RWPE1 (cell line): Measurements from ENCODE around the gene CEP72.
"Not testable (repeated sequence)": the region's sequence is repeated elsewhere in the genome, so short reads cannot be mapped to it uniquely, and the experiment has no call there.

Experiments
- CTCF ChIA-PET: fragments of 350-600 bp; sonication (Branson Sonifier 250); formaldehyde crosslinking; extraction: SDS; loops from one replicate; lab custom pipeline; 2021; lab: Yijun Ruan, JAX
- POLR2A ChIA-PET: fragments of 400-600 bp; formaldehyde crosslinking; extraction: SDS; loops from one replicate; lab custom pipeline; 2020; ENCODE audit warnings: antibody characterized with exemption; ENCODE audit not compliant: low non-redundant PET; lab: Yijun Ruan, JAX
- DNase-seq: peaks from one replicate; pipeline ENCODE4 v3.0.0; 2012; ENCODE audit warnings: low spot score
- H3K27ac ChIP-seq: fragments of 450-650 bp; 2 replicates; pipeline ENCODE4 v1.5.1; 2017
- TF ChIP-seq, protein P1 (sequence below): fragments of 450-650 bp; conservative IDR thresholded peaks from 2 replicates; pipeline ENCODE4 v1.5.1; 2017; ENCODE audit warnings: low read depth, mild to moderate bottlenecking

CEP72 gene

GRCh38 chr5:600886-601541, 11.1 kb upstream of the CEP72 start:
- ChIA-PET POLR2A (no interaction called here), CTCF (no interaction called here)
- TF ChIP-seq, protein P1, sequence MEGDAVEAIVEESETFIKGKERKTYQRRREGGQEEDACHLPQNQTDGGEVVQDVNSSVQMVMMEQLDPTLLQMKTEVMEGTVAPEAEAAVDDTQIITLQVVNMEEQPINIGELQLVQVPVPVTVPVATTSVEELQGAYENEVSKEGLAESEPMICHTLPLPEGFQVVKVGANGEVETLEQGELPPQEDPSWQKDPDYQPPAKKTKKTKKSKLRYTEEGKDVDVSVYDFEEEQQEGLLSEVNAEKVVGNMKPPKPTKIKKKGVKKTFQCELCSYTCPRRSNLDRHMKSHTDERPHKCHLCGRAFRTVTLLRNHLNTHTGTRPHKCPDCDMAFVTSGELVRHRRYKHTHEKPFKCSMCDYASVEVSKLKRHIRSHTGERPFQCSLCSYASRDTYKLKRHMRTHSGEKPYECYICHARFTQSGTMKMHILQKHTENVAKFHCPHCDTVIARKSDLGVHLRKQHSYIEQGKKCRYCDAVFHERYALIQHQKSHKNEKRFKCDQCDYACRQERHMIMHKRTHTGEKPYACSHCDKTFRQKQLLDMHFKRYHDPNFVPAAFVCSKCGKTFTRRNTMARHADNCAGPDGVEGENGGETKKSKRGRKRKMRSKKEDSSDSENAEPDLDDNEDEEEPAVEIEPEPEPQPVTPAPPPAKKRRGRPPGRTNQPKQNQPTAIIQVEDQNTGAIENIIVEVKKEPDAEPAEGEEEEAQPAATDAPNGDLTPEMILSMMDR: no peak
- no peak for DNase-seq
- H3K27ac ChIP-seq: no peak overlapping the region

GRCh38 chr5:601771-602465, 10.2 kb upstream of the CEP72 start:
- ChIA-PET POLR2A (no interaction called here), CTCF (no interaction called here)
- TF ChIP-seq, protein P1: no peak
- no peak overlapping the region for H3K27ac ChIP-seq
- DNase-seq: no peak

- ChIA-PET CTCF (interaction anchor here (0.7 to 1.1 kb wide), 2 partner anchors 129 to 584 kb away, joined by 3 to 5 read pairs; no protein-coding TSS in a partner anchor), POLR2A (no interaction called here)
- no peak overlapping the region for H3K27ac ChIP-seq
- TF ChIP-seq, protein P1: no peak
- DNase-seq: no peak
Observed at GRCh38 chr5:602466-603035, 9.6 kb upstream of the CEP72 start.

- CTCF ChIA-PET: interaction anchor here (0.7 to 1.1 kb wide), 2 partner anchors 130 to 585 kb away, joined by 3 to 5 read pairs; no protein-coding TSS in a partner anchor
- POLR2A ChIA-PET: no interaction called here
- no peak overlapping the region for H3K27ac ChIP-seq
- TF ChIP-seq, protein P1: no peak
- DNase-seq: no peak
Observed at GRCh38 chr5:603081-603998, 8.8 kb upstream of the CEP72 start.

GRCh38 chr5:604391-604831, 7.7 kb upstream of the CEP72 start:
- ChIA-PET POLR2A (no interaction called here), CTCF (interaction anchor here (0.5 to 0.6 kb wide), 3 partner anchors 16 to 124 kb away, joined by 3 to 4 read pairs (median 3); no protein-coding TSS in a partner anchor)
- TF ChIP-seq, protein P1: no peak
- DNase-seq: no peak
- no peak overlapping the region for H3K27ac ChIP-seq

DNA sequence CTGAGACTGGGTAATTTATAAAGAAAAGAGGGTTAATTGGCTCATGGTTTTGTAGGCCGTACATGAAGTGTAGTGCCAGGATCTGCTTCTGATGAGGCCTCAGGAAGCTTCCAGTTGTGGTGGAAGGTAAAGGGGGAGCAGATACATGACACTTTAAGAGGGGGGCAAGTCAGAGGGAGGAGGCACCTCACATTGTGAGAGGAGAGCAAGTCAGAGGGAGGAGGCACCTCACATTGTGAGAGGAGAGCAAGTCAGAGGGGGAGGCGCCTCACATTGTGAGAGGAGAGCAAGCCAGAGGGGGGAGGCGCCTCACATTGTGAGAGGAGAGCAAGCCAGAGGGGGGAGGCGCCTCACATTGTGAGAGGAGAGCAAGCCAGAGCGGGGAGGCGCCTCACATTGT, 7.0 kb upstream of the CEP72 start:
- DNase-seq, POLR2A ChIA-PET: not testable (repeated sequence)
- CTCF ChIA-PET: interaction anchor here (0.5 to 0.6 kb wide), 2 partner anchors 17 to 125 kb away, joined by 3 read pairs; no protein-coding TSS in a partner anchor

More for the DNA sequence above, 7.0 kb upstream of the CEP72 start:
- H3K27ac ChIP-seq: not testable (repeated sequence)
